ENCODE data around the gene SLC7A7.
"Not testable (repeated sequence)": the region's sequence is repeated elsewhere in the genome, so short reads cannot be mapped to it uniquely, and the experiment has no call there.

The SLC7A7 gene

GRCh38 chr14:22786685-22787084, 28.6 kb downstream of the SLC7A7 start:
- DNase-seq = no peak

- no peak for DNase-seq
These were observed 33.8 kb downstream of the SLC7A7 start for GRCh38 chr14:22781301-22781991.

- no peak for DNase-seq
These were observed 34.3 kb downstream of the SLC7A7 start for GRCh38 chr14:22780941-22781300.

GRCh38 chr14:22780105-22780679, 35.0 kb downstream of the SLC7A7 start:
- DNase-seq = no peak

- DNase-seq = no peak
These were observed 37.2 kb downstream of the SLC7A7 start for GRCh38 chr14:22778084-22778483.

GRCh38 chr14:22776849-22777248, 38.4 kb downstream of the SLC7A7 start:
- DNase-seq = not testable (repeated sequence)

GRCh38 chr14:22776215-22776614, 39.0 kb downstream of the SLC7A7 start:
- DNase-seq = no peak

- DNase-seq = no peak
These were observed 41.1 kb downstream of the SLC7A7 start for GRCh38 chr14:22774011-22774706.

- no peak for DNase-seq
These were observed 41.8 kb downstream of the SLC7A7 start for GRCh38 chr14:22773162-22774010.

GRCh38 chr14:22772725-22773124, 42.5 kb downstream of the SLC7A7 start:
- no peak for DNase-seq

- DNase-seq = no peak
These were observed 44.6 kb downstream of the SLC7A7 start for GRCh38 chr14:22770481-22771187.

GRCh38 chr14:22769369-22769768, 45.9 kb downstream of the SLC7A7 start:
- DNase-seq = no peak

GRCh38 chr14:22768947-22769346, 46.3 kb downstream of the SLC7A7 start:
- DNase-seq = no peak

- no peak for DNase-seq
These were observed 48.0 kb downstream of the SLC7A7 start for GRCh38 chr14:22767323-22767589.

GRCh38 chr14:22766457-22767322, 48.5 kb downstream of the SLC7A7 start, which contains the start of gene OXA1L:
OXA1L (plus strand) TSS chr14:22766688; CDS start chr14:22766702, 14 bp downstream.
- peak; percentile 88 for DNase-seq

- no peak for DNase-seq
These were observed 50.9 kb downstream of the SLC7A7 start for GRCh38 chr14:22764382-22764781.

GRCh38 chr14:22761734-22762133, 53.5 kb downstream of the SLC7A7 start:
- DNase-seq = no peak

- not testable (repeated sequence) for DNase-seq
These were observed 57.1 kb downstream of the SLC7A7 start for GRCh38 chr14:22757972-22758650.

- no peak for DNase-seq
These were observed 61.6 kb downstream of the SLC7A7 start for GRCh38 chr14:22753586-22753985.

GRCh38 chr14:22752422-22752821, 62.8 kb downstream of the SLC7A7 start:
- no peak for DNase-seq

GRCh38 chr14:22748631-22749068, 66.6 kb downstream of the SLC7A7 start:
- DNase-seq = no peak
